Activated CD8-positive, alpha-beta T cell treated with anti-CD3 and anti-CD28 coated beads, Interleukin-2, amount 10 ng/mL, durations not matched to agents 7 days and 5 days (primary cell): ENCODE data around the gene RFTN2. TPM values are rescaled to one million over a fixed set of nuclear protein-coding genes. Genes with fewer than 3 reads are reported as not detected.
A peak's percentile ranks its signal among the peaks of the same experiment; 100 is the strongest.
"Not testable (repeated sequence)": the region's sequence is repeated elsewhere in the genome, so short reads cannot be mapped to it uniquely, and the experiment has no call there.

Experiments
- ATAC-seq: fragments of 150-1000 bp; cut with Tn5 transposase; one replicate; pipeline ENCODE4 v1.10.0; 2021; ENCODE audit warnings: moderate library complexity
- CTCF ChIA-PET: fragments of 350-600 bp; sonication (Branson Sonifier 250); formaldehyde crosslinking; loops from one replicate; lab custom pipeline; 2021; ENCODE audit warnings: antibody characterized with exemption; lab: Charles Lee
- POLR2A ChIA-PET: fragments of 350-600 bp; sonication (Branson Sonifier 250); formaldehyde crosslinking; loops from one replicate; lab custom pipeline; 2021; ENCODE audit warnings: antibody characterized with exemption; lab: Charles Lee
- DNase-seq: peaks from one replicate; pipeline ENCODE4 v3.0.0-alpha.2; 2020
- H3K27ac Mint-ChIP-seq: one replicate; pipeline ENCODE4 v1.8.0; 2021; ENCODE audit warnings: mild to moderate bottlenecking, mixed read lengths
- H3K27me3 Mint-ChIP-seq: one replicate; pipeline ENCODE4 v1.8.0; 2021; ENCODE audit warnings: low read depth, mixed read lengths
- H3K36me3 Mint-ChIP-seq: one replicate; pipeline ENCODE4 v1.8.0; 2021; ENCODE audit warnings: low read depth, mixed read lengths
- H3K4me1 Mint-ChIP-seq: one replicate; pipeline ENCODE4 v1.8.0; 2021; ENCODE audit warnings: low read depth, mixed read lengths
- H3K4me3 Mint-ChIP-seq: one replicate; pipeline ENCODE4 v1.8.0; 2021; ENCODE audit warnings: mild to moderate bottlenecking, mixed read lengths
- H3K9me3 Mint-ChIP-seq: one replicate; pipeline ENCODE4 v1.8.0; 2022; ENCODE audit warnings: mixed read lengths; ENCODE audit not compliant: insufficient read depth
- total RNA-seq, 2 experiments: library from RNA; stranded (reverse); gene quantifications; one replicate each; pipeline ENCODE4 v1.2.3, GENCODE V29; 2021

Gene RFTN2
- total RNA-seq, 2 experiments from 2014 or later, result not detected

GRCh38 chr2:197560146-197560665 lies 115.2 kb downstream of the RFTN2 start:
- H3K4me1 Mint-ChIP-seq, result no peaks in the 10 kb centered on the region
- peaks cover 58% of the 10 kb centered on the region for H3K36me3 Mint-ChIP-seq
- ChIA-PET POLR2A (no interaction called here), CTCF (no interaction called here)
- no peak overlapping the region for H3K27ac Mint-ChIP-seq
- no peak for ATAC-seq
- peaks cover 4% of the 10 kb centered on the region for H3K9me3 Mint-ChIP-seq
- no peak overlapping the region for H3K4me3 Mint-ChIP-seq
- no peaks in the 10 kb centered on the region for H3K27me3 Mint-ChIP-seq
- DNase-seq, result no peak

- POLR2A ChIA-PET, result no interaction called here
- CTCF ChIA-PET, result no interaction called here
- Mint-ChIP-seq H3K9me3 (peaks cover 4% of the 10 kb centered on the region), H3K36me3 (peaks cover 56% of the 10 kb centered on the region), H3K27me3 (no peaks in the 10 kb centered on the region), H3K4me1 (no peaks in the 10 kb centered on the region), H3K27ac (no peak overlapping the region), H3K4me3 (no peak overlapping the region)
- DNase-seq (no peak), ATAC-seq (no peak)
Observed at GRCh38 chr2:197559681-197560080, 115.7 kb downstream of the RFTN2 start.

DNA sequence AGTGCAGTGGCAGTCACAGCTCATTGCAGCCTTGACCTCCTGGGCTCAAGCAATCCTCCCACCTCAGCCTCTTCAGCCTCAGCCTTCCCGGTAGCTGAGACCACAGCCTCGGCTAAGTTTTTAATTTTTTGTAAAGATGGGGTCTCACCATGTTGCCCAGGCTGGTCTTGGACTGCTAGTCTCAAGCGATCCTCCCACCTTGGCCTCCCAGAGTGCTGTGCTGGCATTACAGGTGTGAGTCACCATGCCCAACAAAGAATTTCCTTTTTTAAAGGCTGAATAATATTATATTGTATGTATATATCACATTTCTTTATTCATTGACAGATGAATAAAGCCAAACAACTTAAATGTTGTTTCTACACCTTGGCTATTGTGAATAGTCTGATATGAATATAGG lies 117.0 kb downstream of the RFTN2 start:
- H3K4me1 Mint-ChIP-seq, result no peaks in the 10 kb centered on the region
- H3K36me3 Mint-ChIP-seq, result peaks cover 46% of the 10 kb centered on the region
- H3K4me3 Mint-ChIP-seq, result no peak overlapping the region
- CTCF ChIA-PET, result no interaction called here
- POLR2A ChIA-PET, result no interaction called here
- ATAC-seq (no peak), DNase-seq (no peak)
- H3K27ac Mint-ChIP-seq, result peak overlapping the region; percentile 57
- no peaks in the 10 kb centered on the region for H3K27me3 Mint-ChIP-seq
- no peaks in the 10 kb centered on the region for H3K9me3 Mint-ChIP-seq

DNA sequence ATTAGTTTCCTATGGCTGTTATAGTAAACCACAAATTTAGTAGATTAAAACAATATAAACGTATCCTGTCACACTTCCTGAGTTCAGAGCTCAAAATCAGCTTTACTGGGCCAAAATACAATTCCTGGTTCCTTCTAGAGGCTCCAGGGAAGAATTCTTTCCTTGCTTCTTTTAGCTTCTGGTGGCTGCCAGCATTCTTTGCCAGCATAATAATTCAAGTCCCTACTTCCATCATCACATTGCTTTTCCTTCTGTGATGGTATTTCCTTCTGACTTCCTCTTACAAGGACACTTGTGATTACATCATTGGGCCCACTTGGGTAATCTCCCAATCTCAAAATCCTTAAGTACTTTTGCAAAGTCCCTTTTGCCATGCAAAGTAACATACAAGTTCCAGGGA lies 118.9 kb downstream of the RFTN2 start:
- ChIA-PET CTCF (no interaction called here), POLR2A (no interaction called here)
- Mint-ChIP-seq H3K27me3 (no peaks in the 10 kb centered on the region), H3K4me3 (no peak overlapping the region), H3K9me3 (no peaks in the 10 kb centered on the region), H3K4me1 (no peaks in the 10 kb centered on the region), H3K36me3 (peaks cover 42% of the 10 kb centered on the region), H3K27ac (peak overlapping the region; percentile 41)
- no peak for DNase-seq
- no peak for ATAC-seq

DNA sequence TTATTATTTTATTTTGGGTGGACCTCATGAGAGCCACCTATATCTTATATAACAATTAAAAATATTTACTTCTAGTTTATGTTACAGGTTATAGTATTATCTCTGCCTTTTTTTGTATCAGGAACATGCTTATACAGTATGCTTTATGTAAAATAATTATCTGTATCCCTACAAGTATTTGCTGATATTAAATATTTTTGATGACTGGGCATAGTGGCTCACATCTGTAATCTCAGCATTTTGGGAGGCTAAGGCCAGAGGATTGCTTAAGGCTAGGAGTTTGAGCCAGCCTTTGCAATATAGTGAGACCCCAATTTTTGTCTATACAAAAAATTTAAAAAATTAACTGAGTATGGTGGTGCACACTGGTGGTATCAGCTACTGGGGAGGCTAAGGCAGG lies 119.9 kb downstream of the RFTN2 start:
- Mint-ChIP-seq H3K9me3 (no peaks in the 10 kb centered on the region), H3K4me1 (no peaks in the 10 kb centered on the region), H3K27me3 (no peaks in the 10 kb centered on the region), H3K27ac (no peak overlapping the region), H3K4me3 (no peak overlapping the region), H3K36me3 (peaks cover 37% of the 10 kb centered on the region)
- ChIA-PET POLR2A (no interaction called here), CTCF (no interaction called here)
- DNase-seq (no peak), ATAC-seq (no peak)

GRCh38 chr2:197551260-197551659 lies 124.1 kb downstream of the RFTN2 start:
- H3K4me3 Mint-ChIP-seq, DNase-seq, CTCF ChIA-PET, H3K9me3 Mint-ChIP-seq, H3K27me3 Mint-ChIP-seq, H3K4me1 Mint-ChIP-seq, H3K27ac Mint-ChIP-seq, ATAC-seq, POLR2A ChIA-PET: not testable (repeated sequence)
- peaks cover 45% of the 10 kb centered on the region for H3K36me3 Mint-ChIP-seq

DNA sequence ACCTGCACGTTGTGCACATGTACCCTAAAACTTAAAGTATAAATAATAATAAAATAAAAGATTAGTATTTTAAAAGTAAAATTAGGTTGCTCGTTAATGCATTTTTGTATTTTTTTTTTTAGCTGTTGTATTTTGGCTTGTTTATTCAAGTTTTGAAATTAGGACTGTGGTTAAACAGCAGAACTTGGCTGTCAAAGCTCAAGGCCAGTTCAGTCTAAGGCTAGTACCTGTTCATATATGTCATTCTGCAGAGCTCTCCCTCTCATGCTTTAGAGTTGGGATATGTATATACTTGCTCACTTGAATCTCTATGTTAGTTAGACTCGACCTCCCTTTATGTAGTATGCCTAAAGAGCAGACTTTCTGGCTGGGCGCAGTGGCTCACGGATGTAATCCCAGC lies 126.8 kb downstream of the RFTN2 start:
- CTCF ChIA-PET, result no interaction called here

GRCh38 chr2:197547163-197547900 lies 128.1 kb downstream of the RFTN2 start:
- Mint-ChIP-seq H3K27ac (no peak overlapping the region), H3K27me3 (no peaks in the 10 kb centered on the region), H3K4me1 (no peaks in the 10 kb centered on the region), H3K4me3 (no peak overlapping the region), H3K9me3 (no peaks in the 10 kb centered on the region), H3K36me3 (peaks cover 54% of the 10 kb centered on the region)
- DNase-seq (no peak), ATAC-seq (no peak)
- ChIA-PET CTCF (no interaction called here), POLR2A (interaction anchor here (1.2 kb wide), 1 partner anchor 32 kb away, joined by 3 read pairs; no protein-coding TSS in a partner anchor)

More for the DNA sequence above, 126.8 kb downstream of the RFTN2 start:
- H3K4me1 Mint-ChIP-seq, result no peaks in the 10 kb centered on the region
- ATAC-seq, result no peak
- no peak overlapping the region for H3K27ac Mint-ChIP-seq
- no peak overlapping the region for H3K4me3 Mint-ChIP-seq
- no peaks in the 10 kb centered on the region for H3K9me3 Mint-ChIP-seq
- no peak for DNase-seq
- no peaks in the 10 kb centered on the region for H3K27me3 Mint-ChIP-seq
- POLR2A ChIA-PET, result no interaction called here
- H3K36me3 Mint-ChIP-seq, result peaks cover 53% of the 10 kb centered on the region

- no peaks in the 10 kb centered on the region for H3K9me3 Mint-ChIP-seq
- DNase-seq (no peak), ATAC-seq (no peak)
- no peak overlapping the region for H3K27ac Mint-ChIP-seq
- POLR2A ChIA-PET, result no interaction called here
- CTCF ChIA-PET, result no interaction called here
- no peak overlapping the region for H3K4me3 Mint-ChIP-seq
- H3K27me3 Mint-ChIP-seq, result no peaks in the 10 kb centered on the region
- H3K4me1 Mint-ChIP-seq, result peaks cover 9% of the 10 kb centered on the region
- peaks cover 63% of the 10 kb centered on the region for H3K36me3 Mint-ChIP-seq
Observed at GRCh38 chr2:197543206-197543605, 132.2 kb downstream of the RFTN2 start.

DNA sequence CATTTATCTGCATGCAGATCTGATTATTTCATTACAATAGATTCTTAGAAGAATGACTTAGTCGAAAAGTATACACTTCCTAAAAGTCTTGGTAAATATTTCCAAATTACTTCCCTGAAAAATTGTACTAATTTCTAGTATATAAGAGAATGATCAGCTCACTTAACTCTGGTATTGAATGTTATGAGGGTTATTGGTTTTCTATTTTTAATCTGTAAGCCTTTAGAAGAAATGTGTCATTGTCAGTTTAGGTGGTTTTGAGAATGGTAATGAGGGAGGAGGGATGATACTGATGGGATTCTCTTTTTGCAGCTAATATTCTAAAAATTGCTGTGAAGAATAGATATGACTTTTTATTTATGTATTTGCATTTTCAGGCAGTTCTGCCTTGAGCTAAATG lies 135.7 kb downstream of the RFTN2 start:
- DNase-seq (no peak), ATAC-seq (no peak)
- no peaks in the 10 kb centered on the region for H3K9me3 Mint-ChIP-seq

GRCh38 chr2:197538412-197538811 lies 137.0 kb downstream of the RFTN2 start:
- Mint-ChIP-seq H3K9me3 (no peaks in the 10 kb centered on the region), H3K4me1 (peaks cover 23% of the 10 kb centered on the region), H3K27ac (no peak overlapping the region), H3K4me3 (no peak overlapping the region), H3K36me3 (peaks cover 74% of the 10 kb centered on the region), H3K27me3 (no peaks in the 10 kb centered on the region)
- ChIA-PET POLR2A (no interaction called here), CTCF (interaction anchor here (0.7 kb wide), 1 partner anchor 16 kb away, joined by 3 read pairs; no protein-coding TSS in a partner anchor)
- ATAC-seq (no peak), DNase-seq (no peak)

More for the DNA sequence above, 135.7 kb downstream of the RFTN2 start:
- CTCF ChIA-PET, result interaction anchor here (1.0 kb wide), 1 partner anchor 15 kb away, joined by 3 read pairs; no protein-coding TSS in a partner anchor
- Mint-ChIP-seq H3K27me3 (no peaks in the 10 kb centered on the region), H3K27ac (no peak overlapping the region), H3K36me3 (peaks cover 69% of the 10 kb centered on the region), H3K4me3 (no peak overlapping the region), H3K4me1 (peaks cover 14% of the 10 kb centered on the region)
- POLR2A ChIA-PET, result interaction anchor here (0.9 to 1.0 kb wide), 3 partner anchors 23 to 106 kb away, joined by 3 to 4 read pairs (median 3); no protein-coding TSS in a partner anchor
